HAP-1 (cell line): Measurements from ENCODE around the gene SFTPB.
"Not testable (repeated sequence)": the region's sequence is repeated elsewhere in the genome, so short reads cannot be mapped to it uniquely, and the experiment has no call there.

ENCODE experiments used
- DNase-seq, 2 experiments: peaks; one replicate each; pipeline ENCODE4 v3.0.0-alpha.2; 2016 to 2020; ENCODE audit warnings: low spot score in 2 of 2
- H3K27me3 ChIP-seq: fragments of 250-450 bp; sonication (Bioruptor Pico); 2 replicates; pipeline ENCODE4 v1.5.1; 2020; ENCODE audit warnings: low read depth, mild to moderate bottlenecking, moderate library complexity
- H3K36me3 ChIP-seq: fragments of 250-450 bp; sonication (Bioruptor Pico); replicated peaks from 2 replicates; pipeline ENCODE4 v1.5.1; 2020; ENCODE audit warnings: mild to moderate bottlenecking
- H3K4me1 ChIP-seq: fragments of 250-450 bp; sonication (Bioruptor Pico); 2 replicates; pipeline ENCODE4 v1.5.1; 2020; ENCODE audit warnings: mild to moderate bottlenecking
- H3K4me3 ChIP-seq: fragments of 250-450 bp; sonication (Bioruptor Pico); 2 replicates; pipeline ENCODE4 v1.5.1; 2020; ENCODE audit warnings: mild to moderate bottlenecking, moderate library complexity
- H3K9me3 ChIP-seq: fragments of 250-450 bp; sonication (Bioruptor Pico); 2 replicates; pipeline ENCODE4 v1.5.1; 2020; ENCODE audit warnings: mild to moderate bottlenecking, moderate library complexity
- in situ Hi-C: fragments of 300-500 bp; cut with MboI; formaldehyde crosslinking; loops from 3 replicates; pipeline ENCODE4 v1.14.3; 2020; ENCODE audit warnings: low sequenced_read_pairs, inconsistent platforms, mixed read lengths

Gene SFTPB

DNA sequence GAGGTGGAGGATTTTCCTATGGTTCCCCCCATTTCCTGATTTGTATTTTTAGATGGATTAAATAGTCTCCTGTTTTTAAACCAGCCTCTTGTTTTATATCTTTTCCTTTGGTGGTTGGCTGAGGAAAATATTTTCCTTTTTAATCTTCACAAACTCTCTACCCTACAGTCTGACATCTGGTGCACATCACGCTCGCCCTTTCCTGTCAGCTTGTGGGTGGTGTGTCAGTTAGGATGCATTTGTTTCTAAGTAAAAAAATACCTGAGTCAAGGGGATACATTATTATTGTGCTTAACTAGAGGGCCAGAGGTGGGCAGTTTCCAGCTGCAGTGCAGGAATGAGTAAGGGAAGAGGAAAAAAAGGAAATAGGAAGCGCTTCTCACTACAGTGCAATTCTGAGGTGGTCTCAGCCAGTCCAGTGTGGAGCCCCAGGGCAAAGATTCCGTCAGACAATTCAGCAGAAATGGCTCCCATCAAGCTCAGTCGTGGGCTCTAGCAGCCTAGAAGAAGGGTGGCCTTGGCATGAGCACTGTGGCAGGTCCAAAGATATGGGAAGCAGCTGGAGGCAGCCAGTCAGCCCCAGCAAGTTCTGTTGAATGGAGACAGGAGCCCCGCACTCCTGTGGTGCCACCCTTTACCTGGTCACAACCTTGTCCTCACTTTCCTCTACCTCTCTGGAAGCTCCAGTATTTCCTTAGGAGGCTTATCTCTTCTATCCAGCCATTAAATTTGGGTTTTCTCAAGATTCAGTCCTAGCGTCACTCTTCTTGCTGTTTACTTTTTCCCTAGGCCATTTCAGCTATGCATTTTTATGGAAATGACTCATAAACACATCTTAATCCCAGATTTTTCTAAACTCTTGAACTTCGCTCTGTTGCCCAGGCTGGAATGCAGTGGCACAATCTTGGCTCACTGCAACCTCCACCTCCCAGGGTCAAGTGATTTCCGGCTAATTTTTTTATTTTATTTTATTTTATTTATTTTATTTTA, 18.5 kb downstream of the SFTPB start:
- Histone ChIP-seq H3K4me1 (peaks cover 2% of the 10 kb centered on the region; the same call in 1 of the 2 replicates), H3K27me3 (no peaks in the 10 kb centered on the region), H3K36me3 (peaks cover 80% of the 10 kb centered on the region), H3K4me3 (no peak overlapping the region), H3K9me3 (no peaks in the 10 kb centered on the region)
- in situ Hi-C loops = no loop called here
- no peak for DNase-seq

GRCh38 chr2:85648619-85649018, 19.4 kb downstream of the SFTPB start:
- no peaks in the 10 kb centered on the region for H3K4me1 ChIP-seq
- no peak overlapping the region for H3K4me3 ChIP-seq
- in situ Hi-C loops = no loop called here
- no peaks in the 10 kb centered on the region for H3K9me3 ChIP-seq
- no peaks in the 10 kb centered on the region for H3K27me3 ChIP-seq
- peaks cover 88% of the 10 kb centered on the region for H3K36me3 ChIP-seq
- DNase-seq = peak in 1 of 2 experiments; percentile 48

- in situ Hi-C loops = no loop called here
- Histone ChIP-seq H3K4me3 (no peak overlapping the region), H3K4me1 (no peaks in the 10 kb centered on the region), H3K36me3 (peaks cover 88% of the 10 kb centered on the region), H3K27me3 (no peaks in the 10 kb centered on the region), H3K9me3 (no peaks in the 10 kb centered on the region)
- no peak for DNase-seq
Observed at GRCh38 chr2:85647823-85648526, 20.0 kb downstream of the SFTPB start.

GRCh38 chr2:85646166-85646565, 21.8 kb downstream of the SFTPB start:
- peaks cover 94% of the 10 kb centered on the region for H3K36me3 ChIP-seq
- DNase-seq = no peak
- no peaks in the 10 kb centered on the region for H3K27me3 ChIP-seq
- H3K9me3 ChIP-seq = no peaks in the 10 kb centered on the region
- no peak overlapping the region for H3K4me3 ChIP-seq
- in situ Hi-C loops = no loop called here
- H3K4me1 ChIP-seq = no peaks in the 10 kb centered on the region

DNA sequence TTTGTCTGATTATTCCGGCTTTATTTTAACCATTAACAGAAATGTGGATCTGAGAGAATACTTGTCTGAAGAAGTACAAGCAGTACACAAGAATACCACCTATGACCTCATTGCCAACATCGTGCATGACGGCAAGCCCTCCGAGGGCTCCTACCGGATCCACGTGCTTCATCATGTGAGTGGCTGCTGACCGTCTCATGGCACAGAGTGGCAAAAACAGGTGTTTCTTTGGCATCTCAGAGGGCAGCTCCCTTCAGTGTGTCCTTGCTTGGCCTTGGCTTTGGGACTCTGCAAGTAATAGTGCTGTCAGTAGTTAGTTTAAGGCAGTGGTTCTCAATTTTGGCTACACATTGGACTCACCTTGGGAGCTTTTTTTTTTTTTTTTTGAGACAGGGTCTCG, 23.1 kb downstream of the SFTPB start:
- H3K36me3 ChIP-seq = peaks cover 93% of the 10 kb centered on the region
- H3K4me1 ChIP-seq = no peaks in the 10 kb centered on the region
- no peaks in the 10 kb centered on the region for H3K9me3 ChIP-seq
- no peak overlapping the region for H3K4me3 ChIP-seq
- no peaks in the 10 kb centered on the region for H3K27me3 ChIP-seq
- in situ Hi-C loops = no loop called here
- DNase-seq = no peak

DNA sequence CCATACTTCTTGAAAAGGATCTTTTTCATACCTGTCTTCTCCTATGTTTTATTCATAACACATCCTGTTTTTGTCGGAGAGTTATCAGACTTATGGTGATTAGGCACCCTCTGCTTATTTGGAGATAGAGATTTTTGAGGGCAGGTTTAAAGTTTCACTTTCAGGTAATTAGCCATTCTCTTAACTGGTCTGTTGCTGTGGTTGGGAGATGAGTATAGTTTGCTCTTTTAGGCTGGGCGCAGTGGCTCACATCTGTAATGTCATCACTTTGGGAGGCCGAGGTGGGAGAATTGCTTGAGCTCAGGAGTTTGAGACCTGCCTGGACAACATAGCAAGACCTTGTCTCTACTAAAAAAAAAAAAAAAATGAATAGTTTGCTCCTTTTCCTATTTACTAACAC, 25.3 kb downstream of the SFTPB start:
- peaks cover 93% of the 10 kb centered on the region for H3K36me3 ChIP-seq
- DNase-seq = no peak
- in situ Hi-C loops = no loop called here
- H3K27me3 ChIP-seq = no peaks in the 10 kb centered on the region
- no peaks in the 10 kb centered on the region for H3K9me3 ChIP-seq
- no peaks in the 10 kb centered on the region for H3K4me1 ChIP-seq
- H3K4me3 ChIP-seq = no peak overlapping the region

DNA sequence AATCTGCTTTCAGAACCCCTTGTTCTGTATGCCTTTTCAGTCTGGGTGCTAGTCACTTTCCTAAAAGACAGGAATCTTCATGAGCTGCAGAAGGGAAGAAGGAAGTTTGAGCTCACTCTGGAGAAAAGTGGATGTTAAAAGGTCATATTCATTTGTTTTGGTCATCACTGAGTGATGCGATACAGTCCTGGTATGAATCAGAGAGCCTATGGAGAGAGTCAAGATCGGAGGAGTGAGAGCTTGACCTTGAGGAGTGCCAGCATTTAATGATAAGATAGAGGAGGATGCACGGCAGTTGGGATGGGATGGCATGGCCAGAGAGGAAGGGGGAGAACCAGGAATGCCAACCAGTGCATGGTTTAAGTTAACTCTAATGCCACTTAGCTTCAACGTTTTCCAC, 32.4 kb downstream of the SFTPB start:
- H3K4me1 ChIP-seq = no peaks in the 10 kb centered on the region
- H3K27me3 ChIP-seq = no peaks in the 10 kb centered on the region
- H3K9me3 ChIP-seq = no peaks in the 10 kb centered on the region
- no peak overlapping the region for H3K4me3 ChIP-seq
- DNase-seq = no peak
- in situ Hi-C loops = loop anchor here (10.0 kb wide), 1 partner anchor 499 kb away; no protein-coding TSS in a partner anchor
- peaks cover 93% of the 10 kb centered on the region for H3K36me3 ChIP-seq

DNA sequence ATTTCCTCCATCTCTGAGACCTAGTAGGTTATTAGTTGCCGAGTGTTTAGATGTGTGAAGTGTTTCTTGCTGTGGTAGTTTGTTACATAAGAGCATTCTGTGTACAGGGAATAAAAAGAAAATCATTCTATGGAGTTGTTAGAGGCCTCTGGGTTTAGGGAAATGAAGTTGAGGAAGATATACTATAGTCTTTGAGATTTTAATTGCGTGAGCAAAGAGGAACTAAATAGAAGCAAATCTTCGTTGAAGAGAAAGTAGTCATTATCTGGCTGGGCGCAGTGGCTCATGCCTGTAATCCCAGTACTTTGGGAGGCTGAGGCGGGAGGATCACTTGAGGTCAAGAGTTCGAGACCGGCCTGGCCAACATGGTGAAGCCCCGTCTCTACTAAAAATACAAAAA, 33.0 kb downstream of the SFTPB start:
- H3K27me3 ChIP-seq = no peaks in the 10 kb centered on the region
- peaks cover 96% of the 10 kb centered on the region for H3K36me3 ChIP-seq
- H3K9me3 ChIP-seq = no peaks in the 10 kb centered on the region
- in situ Hi-C loops = loop anchor here (10.0 kb wide), 1 partner anchor 500 kb away; no protein-coding TSS in a partner anchor
- no peak overlapping the region for H3K4me3 ChIP-seq
- no peaks in the 10 kb centered on the region for H3K4me1 ChIP-seq
- DNase-seq = no peak

GRCh38 chr2:85631316-85631715, 36.7 kb downstream of the SFTPB start:
- no peaks in the 10 kb centered on the region for H3K27me3 ChIP-seq
- no peak for DNase-seq
- peaks cover 94% of the 10 kb centered on the region for H3K36me3 ChIP-seq
- in situ Hi-C loops = loop anchor here (10.0 kb wide), 1 partner anchor 503 kb away; no protein-coding TSS in a partner anchor
- no peaks in the 10 kb centered on the region for H3K4me1 ChIP-seq
- no peak overlapping the region for H3K4me3 ChIP-seq
- H3K9me3 ChIP-seq = no peaks in the 10 kb centered on the region

- peaks cover 95% of the 10 kb centered on the region for H3K36me3 ChIP-seq
Observed at GRCh38 chr2:85628658-85629057, 39.3 kb downstream of the SFTPB start.

GRCh38 chr2:85623991-85624390, 44.0 kb downstream of the SFTPB start:
- Histone ChIP-seq H3K4me3 (no peak overlapping the region), H3K36me3 (peaks cover 91% of the 10 kb centered on the region), H3K27me3 (no peaks in the 10 kb centered on the region), H3K9me3 (no peaks in the 10 kb centered on the region), H3K4me1 (peaks cover 5% of the 10 kb centered on the region)
- no peak for DNase-seq
- in situ Hi-C loops = no loop called here

More at GRCh38 chr2:85628658-85629057, 39.3 kb downstream of the SFTPB start:
- in situ Hi-C loops = no loop called here
- Histone ChIP-seq H3K9me3 (no peaks in the 10 kb centered on the region), H3K4me3 (no peak overlapping the region), H3K27me3 (no peaks in the 10 kb centered on the region), H3K4me1 (no peaks in the 10 kb centered on the region)
- DNase-seq = no peak

DNA sequence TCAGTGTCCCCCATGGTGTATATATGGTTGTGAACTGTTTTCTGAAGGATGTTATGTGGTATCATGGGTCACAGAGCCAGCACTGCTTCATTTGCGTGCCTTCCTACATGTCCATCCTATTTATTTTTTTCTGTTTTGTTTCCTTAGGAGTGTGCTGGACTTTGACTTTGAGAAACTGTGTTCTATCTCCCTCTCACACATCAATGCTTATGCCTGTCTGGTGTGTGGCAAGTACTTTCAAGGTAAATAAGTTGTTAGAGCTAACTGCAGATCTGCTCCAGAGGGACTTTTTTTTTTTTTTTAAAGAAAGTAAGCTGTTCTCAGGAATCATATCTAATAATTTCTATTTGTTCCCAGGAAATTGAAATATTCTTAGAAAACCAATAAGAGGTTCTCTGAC, 46.7 kb downstream of the SFTPB start:
- Histone ChIP-seq H3K36me3 (peaks cover 65% of the 10 kb centered on the region), H3K9me3 (no peaks in the 10 kb centered on the region), H3K4me3 (no peak overlapping the region), H3K4me1 (peaks cover 12% of the 10 kb centered on the region), H3K27me3 (no peaks in the 10 kb centered on the region)
- in situ Hi-C loops = no loop called here
- no peak for DNase-seq

DNA sequence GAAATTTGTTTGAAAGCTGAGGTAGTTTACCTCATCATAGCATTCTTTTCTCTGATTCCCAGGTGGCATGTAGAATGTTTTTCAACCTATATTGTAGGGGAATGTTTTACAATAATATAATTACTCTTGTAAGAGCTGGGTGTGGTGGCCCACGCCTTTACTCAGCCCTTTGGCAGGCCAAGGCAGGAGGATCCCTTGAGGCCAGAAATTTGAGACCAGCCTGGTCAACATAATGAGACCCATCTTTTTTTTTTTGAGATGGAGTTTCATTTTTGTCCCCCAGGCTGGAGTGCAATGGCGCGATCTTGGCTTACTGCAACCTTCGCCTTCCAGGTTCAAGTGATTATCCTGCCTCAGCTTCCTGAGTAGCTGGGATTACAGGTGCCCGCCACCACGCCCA, 48.4 kb downstream of the SFTPB start:
- Histone ChIP-seq H3K4me3 (no peak overlapping the region), H3K36me3 (peaks cover 47% of the 10 kb centered on the region), H3K27me3 (no peaks in the 10 kb centered on the region), H3K4me1 (peaks cover 19% of the 10 kb centered on the region), H3K9me3 (no peaks in the 10 kb centered on the region)
- DNase-seq = peak in 1 of 2 experiments; percentile 48
- in situ Hi-C loops = loop anchor here (10.0 kb wide), 1 partner anchor 185 kb away; no protein-coding TSS in a partner anchor

GRCh38 chr2:85617723-85618122, 50.3 kb downstream of the SFTPB start:
- not testable (repeated sequence) for H3K4me3 ChIP-seq, H3K9me3 ChIP-seq, H3K27me3 ChIP-seq, DNase-seq
- Histone ChIP-seq H3K36me3 (peaks cover 30% of the 10 kb centered on the region), H3K4me1 (peaks cover 19% of the 10 kb centered on the region)
- in situ Hi-C loops = loop anchor here (10.0 kb wide), 1 partner anchor 183 kb away; no protein-coding TSS in a partner anchor
